SK-N-SH (cell line): Measurements from ENCODE around the gene RAPGEF2. TPM values are rescaled to one million over a fixed set of nuclear protein-coding genes. Genes with fewer than 3 reads are reported as not detected.

ENCODE experiments used
- CTCF ChIA-PET: fragments of 300-600, 350-600 bp; formaldehyde crosslinking; extraction: SDS; loops from one replicate; lab custom pipeline; 2021; lab: Yijun Ruan, JAX
- POLR2A ChIA-PET: fragments of 350-600 bp; sonication (Branson Sonifier 250); formaldehyde crosslinking; extraction: SDS; loops from one replicate; lab custom pipeline; 2020; ENCODE audit warnings: antibody characterized with exemption, inconsistent platforms; lab: Yijun Ruan, JAX
- DNase-seq: peaks from one replicate; pipeline ENCODE4 v3.0.0; 2012
- H2AFZ ChIP-seq: fragments of 200-600 bp; sonication (generic); 2 replicates; pipeline ENCODE4 v1.8.1; 2016; ENCODE audit warnings: antibody characterized with exemption, mild to moderate bottlenecking, low read depth
- H3F3A ChIP-seq: fragments of 200-600 bp; sonication (generic); replicated peaks from 2 replicates; pipeline ENCODE3; 2016; ENCODE audit warnings: antibody characterized with exemption, mild to moderate bottlenecking; ENCODE audit not compliant: insufficient read depth
- H3K27ac ChIP-seq, 2 experiments: fragments of 200-500 bp in 1 of 2; fragments of 200-600 bp in 1 of 2; sonication (Bioruptor generic) in 1 of 2; sonication (generic), shearing (Covaris generic) in 1 of 2; 2 replicates each; pipeline versions ENCODE4 v1.5.1 to v1.6.1; 2014 to 2016; ENCODE audit warnings: low read depth in 2 of 2, inconsistent platforms in 1 of 2, low read length in 1 of 2, mild to moderate bottlenecking in 1 of 2, mixed read lengths in 1 of 2
- H3K27me3 ChIP-seq: fragments of 200-600 bp; sonication (generic), shearing (Covaris generic); 2 replicates; pipeline ENCODE4 v1.6.1; 2016; ENCODE audit warnings: mixed run types; ENCODE audit not compliant: insufficient read depth
- H3K36me3 ChIP-seq, 2 experiments: fragments of 200-500 bp in 1 of 2; fragments of 200-600 bp in 1 of 2; sonication (Bioruptor generic) in 1 of 2; sonication (generic) in 1 of 2; replicated peaks in 1 of 2; 2 replicates each; pipeline versions ENCODE3 to v1.5.1; 2014 to 2016; ENCODE audit warnings: low read length in 1 of 2, mild to moderate bottlenecking in 1 of 2; ENCODE audit not compliant: insufficient read depth in 2 of 2, control insufficient read depth in 1 of 2
- H3K4me1 ChIP-seq, 2 experiments: fragments of 200-500 bp in 1 of 2; fragments of 200-600 bp in 1 of 2; sonication (Bioruptor generic) in 1 of 2; sonication (generic), shearing (Covaris generic) in 1 of 2; 2 replicates each; pipeline versions ENCODE4 v1.5.1 to v1.6.1; 2014 to 2016; ENCODE audit warnings: low read depth in 1 of 2, low read length in 1 of 2, mixed run types in 1 of 2; ENCODE audit not compliant: insufficient read depth in 2 of 2, control insufficient read depth in 1 of 2
- H3K4me2 ChIP-seq: fragments of 200-600 bp; sonication (generic), shearing (Covaris generic); 2 replicates; pipeline ENCODE4 v1.6.1; 2017; ENCODE audit warnings: mixed run types
- H3K4me3 ChIP-seq, 2 experiments: fragments of 200-500 bp in 1 of 2; fragments of 200-600 bp in 1 of 2; sonication (Bioruptor generic) in 1 of 2; sonication (generic), shearing (Covaris generic) in 1 of 2; 2 replicates each; pipeline versions ENCODE4 v1.5.1 to v1.8.1; 2014 to 2016; ENCODE audit warnings: low read depth in 2 of 2, inconsistent platforms in 1 of 2, low read length in 1 of 2, mild to moderate bottlenecking in 1 of 2, mixed read lengths in 1 of 2, moderate library complexity in 1 of 2
- H3K79me2 ChIP-seq: fragments of 200-600 bp; sonication (generic); 2 replicates; pipeline ENCODE4 v1.8.1; 2017; ENCODE audit warnings: mild to moderate bottlenecking; ENCODE audit not compliant: insufficient read depth
- H3K9ac ChIP-seq: fragments of 200-600 bp; sonication (generic); 2 replicates; pipeline ENCODE4 v1.6.1; 2017; ENCODE audit warnings: mixed run types
- H3K9me2 ChIP-seq: fragments of 200-600 bp; sonication (generic); 2 replicates; pipeline ENCODE4 v1.6.1; 2017; ENCODE audit warnings: mixed run types
- H3K9me3 ChIP-seq: fragments of 200-600 bp; sonication (generic); 2 replicates; pipeline ENCODE4 v1.6.1; 2017; ENCODE audit warnings: mixed run types, mild to moderate bottlenecking, moderate library complexity
- H4K20me1 ChIP-seq: fragments of 200-600 bp; sonication (generic); 2 replicates; pipeline ENCODE4 v1.6.1; 2017; ENCODE audit warnings: mild to moderate bottlenecking, mixed run types; ENCODE audit not compliant: insufficient read depth
- CHD2 ChIP-seq: fragments of 150-350 bp; IDR thresholded peaks from 2 replicates; pipeline ENCODE4 v1.6.1; 2018; ENCODE audit warnings: low read length; ENCODE audit not compliant: partially characterized antibody
- ELF1 ChIP-seq: IDR thresholded peaks from 2 replicates; pipeline ENCODE4 v1.4.0; 2012
- EP300 ChIP-seq, 2 experiments: IDR thresholded peaks; 2 replicates each; pipeline versions ENCODE4 v1.4.0 to v1.6.1; 2012; ENCODE audit warnings: borderline replicate concordance in 1 of 2, low read depth in 1 of 2, low read length in 1 of 2
- EZH2phosphoT487 ChIP-seq: fragments of 200-600 bp; sonication (generic); IDR thresholded peaks from 2 replicates; pipeline ENCODE4 v1.6.1; 2017; ENCODE audit warnings: low read depth, mixed run types, mild to moderate bottlenecking, antibody characterized with exemption, moderate library complexity, borderline replicate concordance
- FOSL2 ChIP-seq: IDR thresholded peaks from 2 replicates; pipeline ENCODE4 v1.4.0; 2012; ENCODE audit warnings: low read depth, mild to moderate bottlenecking, moderate library complexity, borderline replicate concordance
- GABPA ChIP-seq: IDR thresholded peaks from 2 replicates; pipeline ENCODE4 v1.4.0; 2012; ENCODE audit warnings: low read depth, mild to moderate bottlenecking
- GATA2 ChIP-seq: sonication (generic); formaldehyde crosslinking; IDR thresholded peaks from 2 replicates; pipeline ENCODE4 v1.5.0; 2020; ENCODE audit warnings: mild to moderate bottlenecking, missing genetic modification reagents
- JUND ChIP-seq: IDR thresholded peaks from 2 replicates; pipeline ENCODE4 v1.4.0; 2012
- MEF2A ChIP-seq: IDR thresholded peaks from 2 replicates; pipeline ENCODE4 v1.4.0; 2012; ENCODE audit warnings: low read depth, borderline replicate concordance
- MXI1 ChIP-seq: IDR thresholded peaks from 2 replicates; pipeline ENCODE4 v1.6.1; 2012; ENCODE audit warnings: mild to moderate bottlenecking, low read depth, low read length, improper control_type of control experiment
- NFIC ChIP-seq: IDR thresholded peaks from 2 replicates; pipeline ENCODE4 v1.4.0; 2012; ENCODE audit warnings: borderline replicate concordance
- NRF1 ChIP-seq: IDR thresholded peaks from 2 replicates; pipeline ENCODE4 v1.6.1; 2012; ENCODE audit warnings: low read depth, mild to moderate bottlenecking, low read length
- POLR2AphosphoS5 ChIP-seq: IDR thresholded peaks from 2 replicates; pipeline ENCODE4 v1.6.1; 2012; ENCODE audit warnings: low read depth, low read length
- RXRA ChIP-seq: IDR thresholded peaks from 2 replicates; pipeline ENCODE4 v1.4.0; 2012; ENCODE audit warnings: low read depth, mild to moderate bottlenecking, borderline replicate concordance
- SIN3A ChIP-seq: IDR thresholded peaks from 2 replicates; pipeline ENCODE4 v1.6.1; 2012; ENCODE audit warnings: low read depth, mild to moderate bottlenecking, low read length, moderate library complexity, borderline replicate concordance
- SMC3 ChIP-seq: IDR thresholded peaks from 2 replicates; pipeline ENCODE4 v1.6.1; 2012; ENCODE audit warnings: low read depth, low read length, improper control_type of control experiment
- TAF1 ChIP-seq: IDR thresholded peaks from 2 replicates; pipeline ENCODE4 v1.6.1; 2012; ENCODE audit warnings: low read depth, mild to moderate bottlenecking, low read length, moderate library complexity, borderline replicate concordance
- TCF12 ChIP-seq: IDR thresholded peaks from 2 replicates; pipeline ENCODE4 v1.4.0; 2012
- WGBS: methylation state at CpG from one replicate; pipeline ENCODE4 v1.1.6; 2017; ENCODE audit warnings: low lambda C conversion rate; 5-methylcytosine and 5-hydroxymethylcytosine counted together
- polyA plus RNA-seq, 3 experiments: library from polyadenylated mRNA; depleted of rRNA; stranded (reverse); fragments of >200 nt; gene quantifications; 2 replicates each; pipeline ENCODE4 v1.2.3, GENCODE V29; 2012
- TF ChIP-seq, protein P1 (sequence below): fragments of 150-350 bp; IDR thresholded peaks from 2 replicates; pipeline ENCODE4 v1.6.1; 2017; ENCODE audit warnings: antibody characterized with exemption, low read length, low read depth, borderline replicate concordance
- TF ChIP-seq, protein P2 (sequence below): IDR thresholded peaks from 2 replicates; pipeline ENCODE4; 2012
- TF ChIP-seq, protein P3 (sequence below): fragments of 200-600 bp; sonication (generic); IDR thresholded peaks from 2 replicates; pipeline ENCODE4 v1.6.1; 2017; ENCODE audit warnings: antibody characterized with exemption, mild to moderate bottlenecking, moderate library complexity
- TF ChIP-seq, protein P4 (sequence below): IDR thresholded peaks from 2 replicates; pipeline ENCODE4 v1.4.0; 2012; ENCODE audit warnings: low read depth, borderline replicate concordance
- TF ChIP-seq, protein P5 (sequence below): IDR thresholded peaks from 2 replicates; pipeline ENCODE4 v1.4.0; 2012; ENCODE audit warnings: low read depth

The RAPGEF2 gene
- polyA plus RNA-seq, 1 of the 3 experiments (the other 2 are of a cell fraction), result 19.2 TPM

DNA sequence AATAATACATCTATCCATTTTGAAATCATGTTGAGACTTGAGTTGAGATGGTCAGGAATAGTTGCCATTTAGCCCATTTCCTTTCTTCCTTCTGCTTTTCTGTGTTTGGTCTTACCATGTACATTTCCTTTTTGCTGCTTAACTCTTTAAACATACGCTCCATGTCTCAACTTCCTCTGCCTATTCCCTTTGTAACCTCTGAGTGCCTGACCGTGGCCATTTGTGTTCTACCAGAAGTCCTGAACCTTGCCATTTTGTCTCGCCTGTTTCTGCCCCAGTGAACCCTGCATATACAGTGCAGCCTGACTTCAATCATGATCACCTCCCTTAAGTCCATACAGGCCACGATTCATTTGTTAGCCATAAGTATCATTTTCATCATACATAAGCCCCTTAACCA lies 169.0 kb downstream of the RAPGEF2 start:
- no peak overlapping the region for H3K9ac ChIP-seq
- H4K20me1 ChIP-seq, result no peaks in the 10 kb centered on the region
- peaks cover 23% of the 10 kb centered on the region for H3F3A ChIP-seq
- H2AFZ ChIP-seq, result no peak overlapping the region
- TF ChIP-seq, protein P1, sequence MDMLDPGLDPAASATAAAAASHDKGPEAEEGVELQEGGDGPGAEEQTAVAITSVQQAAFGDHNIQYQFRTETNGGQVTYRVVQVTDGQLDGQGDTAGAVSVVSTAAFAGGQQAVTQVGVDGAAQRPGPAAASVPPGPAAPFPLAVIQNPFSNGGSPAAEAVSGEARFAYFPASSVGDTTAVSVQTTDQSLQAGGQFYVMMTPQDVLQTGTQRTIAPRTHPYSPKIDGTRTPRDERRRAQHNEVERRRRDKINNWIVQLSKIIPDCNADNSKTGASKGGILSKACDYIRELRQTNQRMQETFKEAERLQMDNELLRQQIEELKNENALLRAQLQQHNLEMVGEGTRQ, result no peak
- no peak for TF ChIP-seq ELF1
- H3K36me3 ChIP-seq, result peaks cover 0 to 3% of the 10 kb centered on the region in 2 experiments
- no peaks in the 10 kb centered on the region for H3K9me2 ChIP-seq
- H3K9me3 ChIP-seq, result no peaks in the 10 kb centered on the region
- no peak for DNase-seq
- POLR2A ChIA-PET, result no interaction called here
- H3K4me3 ChIP-seq, result no peak overlapping the region
- CTCF ChIA-PET, result no interaction called here
- no peaks in the 10 kb centered on the region for H3K27me3 ChIP-seq
- H3K4me2 ChIP-seq, result no peak overlapping the region
- peaks cover 42% of the 10 kb centered on the region for H3K79me2 ChIP-seq
- no peak overlapping the region; a peak in 1 of 4 replicates for H3K27ac ChIP-seq
- 94% methylated on average over 4 of the region's 4 CpGs for WGBS
- H3K4me1 ChIP-seq, result peaks cover 27 to 40% of the 10 kb centered on the region in 2 experiments

DNA sequence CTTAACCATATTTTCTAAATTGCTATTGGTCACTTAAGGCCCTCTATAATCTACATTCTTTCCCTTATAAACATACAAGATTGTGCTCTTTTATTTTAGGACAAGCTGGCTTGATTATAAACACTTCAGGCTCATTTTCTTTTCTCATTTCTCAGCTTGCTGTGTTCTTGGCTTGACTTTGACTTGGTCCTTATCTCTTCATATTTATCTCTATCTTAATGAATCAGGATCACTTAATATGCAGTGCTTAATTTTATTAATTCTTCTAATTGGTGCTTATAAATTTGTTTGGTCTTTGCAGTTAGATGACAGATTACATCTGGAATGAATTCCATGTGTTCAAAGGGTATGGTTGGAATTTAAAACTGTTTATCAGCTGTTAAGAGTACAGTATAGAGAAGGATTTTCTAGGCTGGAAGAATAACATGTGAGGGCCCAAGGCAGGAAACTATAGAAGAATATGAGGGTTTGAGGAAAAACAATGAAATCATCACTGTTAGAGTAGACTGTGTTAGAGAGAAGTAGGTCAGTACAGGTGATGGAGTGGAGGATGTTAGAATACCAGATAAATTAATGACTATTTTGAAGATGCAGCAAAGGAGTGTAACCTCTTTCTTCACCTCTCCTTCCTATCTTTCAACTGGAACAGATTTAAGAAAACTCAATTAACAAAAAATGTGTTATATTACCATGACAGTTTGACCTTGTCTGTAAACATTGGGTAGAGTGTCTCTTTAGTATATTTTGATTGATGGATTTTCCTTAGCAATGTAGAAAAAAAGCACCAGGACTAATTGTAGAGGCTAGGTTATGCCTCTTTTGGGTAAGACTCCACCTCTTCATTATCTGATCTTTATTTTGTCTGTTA lies 169.6 kb downstream of the RAPGEF2 start:
- no peak for DNase-seq

More for the DNA sequence above, 169.6 kb downstream of the RAPGEF2 start:
- Histone ChIP-seq H3K27me3 (no peaks in the 10 kb centered on the region), H3K79me2 (peaks cover 49% of the 10 kb centered on the region), H3K9ac (no peak overlapping the region), H3K4me3 (no peak overlapping the region), H3K4me2 (0 out of 2 replicates have a peak overlapping the region, but pooled peaks have one; percentile 9), H3K9me3 (no peaks in the 10 kb centered on the region), H3K9me2 (no peaks in the 10 kb centered on the region), H3K36me3 (peaks cover 0 to 3% of the 10 kb centered on the region in 2 experiments), H3K27ac (peak overlapping the region; percentile 24 to 36), H2AFZ (no peak overlapping the region), H3K4me1 (peaks cover 26 to 40% of the 10 kb centered on the region in 2 experiments), H4K20me1 (no peaks in the 10 kb centered on the region), H3F3A (peaks cover 18% of the 10 kb centered on the region)
- POLR2A ChIA-PET, result no interaction called here
- peak; percentile 39; the same call in 1 of the 2 replicates for TF ChIP-seq TCF12
- TF ChIP-seq, protein P2, sequence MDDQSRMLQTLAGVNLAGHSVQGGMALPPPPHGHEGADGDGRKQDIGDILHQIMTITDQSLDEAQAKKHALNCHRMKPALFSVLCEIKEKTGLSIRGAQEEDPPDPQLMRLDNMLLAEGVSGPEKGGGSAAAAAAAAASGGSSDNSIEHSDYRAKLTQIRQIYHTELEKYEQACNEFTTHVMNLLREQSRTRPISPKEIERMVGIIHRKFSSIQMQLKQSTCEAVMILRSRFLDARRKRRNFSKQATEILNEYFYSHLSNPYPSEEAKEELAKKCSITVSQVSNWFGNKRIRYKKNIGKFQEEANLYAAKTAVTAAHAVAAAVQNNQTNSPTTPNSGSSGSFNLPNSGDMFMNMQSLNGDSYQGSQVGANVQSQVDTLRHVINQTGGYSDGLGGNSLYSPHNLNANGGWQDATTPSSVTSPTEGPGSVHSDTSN, result no peak
- TF ChIP-seq GATA2, result no peak
- TF ChIP-seq RXRA, result no peak
- TF ChIP-seq FOSL2, result no peak
- TF ChIP-seq GABPA, result no peak
- TF ChIP-seq POLR2AphosphoS5, result no peak
- no peak for TF ChIP-seq MXI1
- TF ChIP-seq SMC3, result no peak
- TF ChIP-seq, protein P3, sequence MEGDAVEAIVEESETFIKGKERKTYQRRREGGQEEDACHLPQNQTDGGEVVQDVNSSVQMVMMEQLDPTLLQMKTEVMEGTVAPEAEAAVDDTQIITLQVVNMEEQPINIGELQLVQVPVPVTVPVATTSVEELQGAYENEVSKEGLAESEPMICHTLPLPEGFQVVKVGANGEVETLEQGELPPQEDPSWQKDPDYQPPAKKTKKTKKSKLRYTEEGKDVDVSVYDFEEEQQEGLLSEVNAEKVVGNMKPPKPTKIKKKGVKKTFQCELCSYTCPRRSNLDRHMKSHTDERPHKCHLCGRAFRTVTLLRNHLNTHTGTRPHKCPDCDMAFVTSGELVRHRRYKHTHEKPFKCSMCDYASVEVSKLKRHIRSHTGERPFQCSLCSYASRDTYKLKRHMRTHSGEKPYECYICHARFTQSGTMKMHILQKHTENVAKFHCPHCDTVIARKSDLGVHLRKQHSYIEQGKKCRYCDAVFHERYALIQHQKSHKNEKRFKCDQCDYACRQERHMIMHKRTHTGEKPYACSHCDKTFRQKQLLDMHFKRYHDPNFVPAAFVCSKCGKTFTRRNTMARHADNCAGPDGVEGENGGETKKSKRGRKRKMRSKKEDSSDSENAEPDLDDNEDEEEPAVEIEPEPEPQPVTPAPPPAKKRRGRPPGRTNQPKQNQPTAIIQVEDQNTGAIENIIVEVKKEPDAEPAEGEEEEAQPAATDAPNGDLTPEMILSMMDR, result no peak
- no peak for TF ChIP-seq EZH2phosphoT487
- peak; percentile 19; the same call in 1 of the 2 replicates for TF ChIP-seq JUND
- no peak for TF ChIP-seq SIN3A
- peak in 1 of 2 experiments; percentile 51; a peak in 1 of 4 replicates for TF ChIP-seq EP300 (IDR thresholded peaks at IDR 0.05; ENCODE audit: borderline replicate concordance in 1 of 2, low read depth in 1 of 2, low read length in 1 of 2)
- TF ChIP-seq NFIC, result no peak
- TF ChIP-seq NRF1, result no peak
- TF ChIP-seq TAF1, result no peak
- no peak for TF ChIP-seq CHD2
- TF ChIP-seq, protein P4, sequence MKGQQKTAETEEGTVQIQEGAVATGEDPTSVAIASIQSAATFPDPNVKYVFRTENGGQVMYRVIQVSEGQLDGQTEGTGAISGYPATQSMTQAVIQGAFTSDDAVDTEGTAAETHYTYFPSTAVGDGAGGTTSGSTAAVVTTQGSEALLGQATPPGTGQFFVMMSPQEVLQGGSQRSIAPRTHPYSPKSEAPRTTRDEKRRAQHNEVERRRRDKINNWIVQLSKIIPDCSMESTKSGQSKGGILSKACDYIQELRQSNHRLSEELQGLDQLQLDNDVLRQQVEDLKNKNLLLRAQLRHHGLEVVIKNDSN, result no peak
- no peak for TF ChIP-seq MEF2A
- TF ChIP-seq, protein P5, sequence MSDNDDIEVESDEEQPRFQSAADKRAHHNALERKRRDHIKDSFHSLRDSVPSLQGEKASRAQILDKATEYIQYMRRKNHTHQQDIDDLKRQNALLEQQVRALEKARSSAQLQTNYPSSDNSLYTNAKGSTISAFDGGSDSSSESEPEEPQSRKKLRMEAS, result no peak
- CTCF ChIA-PET, result no interaction called here
